ENCODE measurements around the gene PSMD13.

GRCh38 chr11:280706-281485 lies 44.1 kb downstream of the PSMD13 start:
- TF ChIP-seq, protein P1, sequence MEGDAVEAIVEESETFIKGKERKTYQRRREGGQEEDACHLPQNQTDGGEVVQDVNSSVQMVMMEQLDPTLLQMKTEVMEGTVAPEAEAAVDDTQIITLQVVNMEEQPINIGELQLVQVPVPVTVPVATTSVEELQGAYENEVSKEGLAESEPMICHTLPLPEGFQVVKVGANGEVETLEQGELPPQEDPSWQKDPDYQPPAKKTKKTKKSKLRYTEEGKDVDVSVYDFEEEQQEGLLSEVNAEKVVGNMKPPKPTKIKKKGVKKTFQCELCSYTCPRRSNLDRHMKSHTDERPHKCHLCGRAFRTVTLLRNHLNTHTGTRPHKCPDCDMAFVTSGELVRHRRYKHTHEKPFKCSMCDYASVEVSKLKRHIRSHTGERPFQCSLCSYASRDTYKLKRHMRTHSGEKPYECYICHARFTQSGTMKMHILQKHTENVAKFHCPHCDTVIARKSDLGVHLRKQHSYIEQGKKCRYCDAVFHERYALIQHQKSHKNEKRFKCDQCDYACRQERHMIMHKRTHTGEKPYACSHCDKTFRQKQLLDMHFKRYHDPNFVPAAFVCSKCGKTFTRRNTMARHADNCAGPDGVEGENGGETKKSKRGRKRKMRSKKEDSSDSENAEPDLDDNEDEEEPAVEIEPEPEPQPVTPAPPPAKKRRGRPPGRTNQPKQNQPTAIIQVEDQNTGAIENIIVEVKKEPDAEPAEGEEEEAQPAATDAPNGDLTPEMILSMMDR (IDR thresholded peaks at IDR 0.05; ENCODE audit: poor library complexity) = no peak
- no peak for TF ChIP-seq EZH2 (IDR thresholded peaks at IDR 0.05; ENCODE audit: borderline replicate concordance)

Measured in hepatocyte (in vitro differentiated cells).